Omental fat pad (tissue), 4 donors: Measurements from ENCODE around the gene PDE8A. TPM values are rescaled to one million over a fixed set of nuclear protein-coding genes. Genes with fewer than 3 reads are reported as not detected.

ENCODE experiments used
- ATAC-seq: fragments of 150-250 bp; one replicate; pipeline ENCODE4 v1.9.1; 2016; ENCODE audit warnings: mild to moderate bottlenecking, moderate library complexity; ENCODE audit not compliant: low FRiP score
- DNase-seq: peaks from one replicate; pipeline ENCODE4 v3.0.0-alpha.2; 2019; ENCODE audit warnings: low spot score
- total RNA-seq, 4 donors: library from RNA; depleted of rRNA; stranded (reverse); fragments of >200 nt; gene quantifications; one replicate each; pipeline ENCODE4 v1.1.0, GENCODE V29; 2016
- TF ChIP-seq, protein P1 (sequence below), 3 donors: fragments of 450-650 bp; IDR thresholded peaks; one replicate each; pipeline ENCODE4 v1.5.1; 2016 to 2017; ENCODE audit warnings: antibody characterized with exemption in 3 of 3, mild to moderate bottlenecking in 3 of 3, moderate library complexity in 2 of 3

PDE8A gene
- total RNA-seq, 4 donors from 2014 or later, result 61.0 to 86.5 (median 79.0) TPM

DNA sequence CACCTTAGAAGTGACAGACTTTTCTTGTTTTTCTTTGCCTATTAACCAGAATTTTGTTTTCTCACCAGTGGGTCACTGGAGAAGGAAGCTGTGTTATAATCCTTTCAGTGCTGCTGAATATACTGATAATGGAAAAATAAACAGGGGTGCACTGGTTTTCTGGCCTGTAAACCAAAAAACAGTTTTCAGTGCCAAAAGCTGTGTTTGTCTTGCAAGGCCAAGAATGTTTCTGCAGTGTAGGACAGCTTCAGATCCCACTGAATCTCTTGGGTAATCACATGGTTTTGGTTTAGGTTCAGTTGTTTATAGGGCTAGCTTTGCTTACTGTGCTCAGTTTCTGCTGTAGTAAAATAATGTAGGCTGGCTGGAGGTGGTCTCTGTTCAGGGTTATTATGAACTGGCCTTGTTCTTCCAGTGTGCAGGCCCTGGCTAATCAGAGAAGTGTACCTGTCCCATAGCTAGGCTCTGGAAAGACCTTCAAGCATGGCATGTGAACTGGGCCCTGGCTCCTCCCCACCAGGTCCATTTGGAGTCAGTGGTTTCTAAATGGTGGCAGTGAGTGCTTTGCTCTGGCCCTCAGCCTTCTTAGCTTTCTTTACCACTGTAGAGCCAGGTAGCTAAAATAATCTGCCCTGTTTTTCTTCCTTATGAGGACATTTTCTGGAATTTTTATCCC is 18.7 kb downstream of the PDE8A start:
- no peak for DNase-seq
- TF ChIP-seq, protein P1, sequence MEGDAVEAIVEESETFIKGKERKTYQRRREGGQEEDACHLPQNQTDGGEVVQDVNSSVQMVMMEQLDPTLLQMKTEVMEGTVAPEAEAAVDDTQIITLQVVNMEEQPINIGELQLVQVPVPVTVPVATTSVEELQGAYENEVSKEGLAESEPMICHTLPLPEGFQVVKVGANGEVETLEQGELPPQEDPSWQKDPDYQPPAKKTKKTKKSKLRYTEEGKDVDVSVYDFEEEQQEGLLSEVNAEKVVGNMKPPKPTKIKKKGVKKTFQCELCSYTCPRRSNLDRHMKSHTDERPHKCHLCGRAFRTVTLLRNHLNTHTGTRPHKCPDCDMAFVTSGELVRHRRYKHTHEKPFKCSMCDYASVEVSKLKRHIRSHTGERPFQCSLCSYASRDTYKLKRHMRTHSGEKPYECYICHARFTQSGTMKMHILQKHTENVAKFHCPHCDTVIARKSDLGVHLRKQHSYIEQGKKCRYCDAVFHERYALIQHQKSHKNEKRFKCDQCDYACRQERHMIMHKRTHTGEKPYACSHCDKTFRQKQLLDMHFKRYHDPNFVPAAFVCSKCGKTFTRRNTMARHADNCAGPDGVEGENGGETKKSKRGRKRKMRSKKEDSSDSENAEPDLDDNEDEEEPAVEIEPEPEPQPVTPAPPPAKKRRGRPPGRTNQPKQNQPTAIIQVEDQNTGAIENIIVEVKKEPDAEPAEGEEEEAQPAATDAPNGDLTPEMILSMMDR (IDR thresholded peaks at IDR 0.05), result no peak
- ATAC-seq, result no peak

DNA sequence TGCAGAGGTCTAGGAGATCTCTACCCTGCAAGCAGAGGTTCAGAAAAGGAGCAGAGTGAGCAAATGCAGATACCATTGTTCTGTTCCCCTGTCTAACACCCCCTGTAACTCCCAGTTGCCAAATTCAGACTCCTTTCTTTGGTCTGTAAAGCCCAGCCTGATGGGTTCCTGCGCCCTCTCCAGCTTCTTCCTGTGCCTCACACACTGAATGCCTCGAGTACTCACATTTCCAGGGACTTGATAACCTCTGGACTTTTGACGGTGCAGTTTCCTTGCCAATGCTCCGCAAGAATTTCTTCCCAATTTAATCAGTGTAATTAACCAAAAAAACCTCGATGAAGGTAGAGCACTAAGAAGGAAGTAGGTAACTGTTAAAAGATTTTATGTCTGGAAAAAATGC is 19.3 kb downstream of the PDE8A start:
- DNase-seq (no peak), ATAC-seq (no peak)
- TF ChIP-seq, protein P1 (IDR thresholded peaks at IDR 0.05), result no peak

DNA sequence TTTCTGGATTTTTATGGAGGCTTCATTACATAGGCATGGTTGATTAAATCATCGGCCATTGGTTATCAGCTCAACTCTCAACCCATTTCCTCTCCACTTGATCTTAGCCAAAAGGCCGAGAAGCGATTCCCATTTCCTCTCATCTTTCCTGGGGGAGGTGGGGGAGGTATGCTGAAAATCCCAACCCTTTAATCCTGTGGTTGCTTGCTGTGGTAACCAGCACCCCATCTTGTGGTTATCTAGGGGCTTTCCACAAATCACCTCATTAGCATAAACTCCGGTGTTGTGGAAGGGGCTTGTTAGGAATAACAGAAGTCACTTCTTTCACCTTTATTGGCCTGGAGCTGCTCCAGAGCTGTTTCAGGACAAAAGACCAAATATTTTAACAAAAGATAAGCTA is 20.9 kb downstream of the PDE8A start:
- DNase-seq (no peak), ATAC-seq (no peak)
- TF ChIP-seq, protein P1 (IDR thresholded peaks at IDR 0.05), result no peak

DNA sequence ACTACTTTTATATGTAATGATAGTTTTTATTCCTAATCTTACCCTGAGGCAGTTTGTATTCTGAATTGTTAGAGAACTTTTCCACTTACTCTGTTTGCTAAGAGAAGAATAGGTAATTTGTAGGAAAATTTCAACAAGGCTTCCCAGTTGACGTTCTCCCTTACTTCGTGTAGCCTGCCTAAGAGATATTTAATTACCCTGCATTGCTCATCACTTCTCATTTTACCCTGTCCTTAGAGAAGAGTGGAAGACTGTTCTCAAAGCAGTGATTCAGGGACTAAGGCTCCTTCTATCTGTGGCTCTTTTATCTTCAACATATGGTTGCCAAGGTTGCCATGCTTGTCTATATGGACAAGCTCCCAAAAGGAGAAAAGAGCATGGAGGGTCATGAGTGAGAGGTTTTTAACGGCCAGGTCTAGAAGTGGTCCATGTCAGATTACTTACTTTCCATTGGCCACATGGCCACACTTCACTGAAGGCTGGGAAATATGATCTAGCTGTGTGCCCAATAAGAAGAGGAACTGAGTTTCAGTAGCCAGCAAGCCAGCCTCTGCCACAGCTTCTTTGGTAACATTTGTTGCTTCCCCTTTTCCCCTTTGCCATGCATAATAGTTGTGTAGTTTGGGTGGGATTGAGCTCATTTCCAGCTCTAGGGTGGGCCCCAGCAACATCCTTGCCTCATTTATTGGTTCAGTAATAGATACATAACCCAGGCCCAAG is 22.1 kb downstream of the PDE8A start:
- DNase-seq (no peak), ATAC-seq (no peak)
- TF ChIP-seq, protein P1 (IDR thresholded peaks at IDR 0.05), result no peak

DNA sequence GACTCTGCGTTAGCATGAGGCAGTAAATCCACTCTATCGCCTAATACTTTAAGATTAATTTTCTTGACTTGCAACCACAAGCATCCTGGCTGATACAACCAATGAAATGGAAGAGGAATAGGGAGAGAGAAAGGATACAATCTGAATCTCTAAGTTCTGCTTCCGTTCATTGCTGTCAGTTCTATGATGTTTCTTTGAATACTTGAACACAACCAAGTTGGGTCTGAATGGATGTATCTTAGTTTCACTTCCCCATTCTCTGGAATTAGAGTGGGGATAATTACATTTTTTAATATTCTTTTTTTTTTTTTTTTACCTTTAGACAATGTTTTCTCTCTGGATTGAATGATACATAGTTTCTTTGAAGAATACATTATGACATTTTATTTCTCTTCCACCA is 22.9 kb downstream of the PDE8A start:
- DNase-seq, result no peak
- TF ChIP-seq, protein P1 (IDR thresholded peaks at IDR 0.05), result no peak
- no peak for ATAC-seq

DNA sequence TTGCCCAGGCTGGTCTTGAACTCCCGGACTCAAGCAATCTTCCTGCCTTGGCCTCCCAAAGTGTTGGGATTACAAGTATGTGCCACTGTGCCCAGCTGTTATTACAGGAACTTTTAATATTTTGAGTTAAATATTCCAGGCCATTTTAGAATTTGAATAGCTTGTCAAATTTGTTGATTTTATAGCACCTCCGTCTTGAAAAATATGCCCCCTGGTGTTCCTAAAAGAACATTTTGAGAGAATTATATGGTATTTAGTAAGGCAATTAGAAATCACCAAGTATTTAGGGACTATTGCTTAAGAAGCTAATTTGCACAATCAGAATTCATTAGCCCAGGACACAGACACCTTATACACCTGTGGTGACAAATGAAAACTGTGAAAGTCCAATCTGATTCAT is 23.7 kb downstream of the PDE8A start:
- no peak for ATAC-seq
- TF ChIP-seq, protein P1 (IDR thresholded peaks at IDR 0.05), result no peak
- DNase-seq, result no peak

DNA sequence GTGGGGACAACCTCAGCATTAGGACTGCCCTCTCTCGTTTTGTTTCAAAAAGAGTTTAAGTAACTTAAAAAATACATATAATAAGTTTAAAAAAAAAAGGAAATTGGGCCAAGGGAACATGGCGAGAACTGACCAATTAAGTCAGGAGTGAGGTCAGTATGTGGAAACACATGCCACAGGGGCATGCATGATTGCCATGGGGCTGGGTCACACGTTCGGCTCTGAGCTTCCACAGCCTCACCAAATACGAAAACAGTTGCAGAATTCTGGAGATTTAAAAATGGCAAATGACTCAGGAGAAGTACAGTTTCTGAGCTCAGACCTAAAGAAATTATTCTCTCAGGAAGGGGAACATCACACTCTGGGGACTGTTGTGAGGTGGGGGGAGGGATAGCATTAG is 24.1 kb downstream of the PDE8A start:
- ATAC-seq (no peak), DNase-seq (no peak)
- TF ChIP-seq, protein P1 (IDR thresholded peaks at IDR 0.05), result no peak
